Lower lobe of right lung (tissue), 2 donors: ENCODE measurements around the gene PRM2. TPM values are rescaled to one million over a fixed set of nuclear protein-coding genes. Genes with fewer than 3 reads are reported as not detected.

Experiments
- ATAC-seq, 2 donors: fragments of 200-7000 bp; cut with Tn5 transposase; one replicate each; pipeline ENCODE4 v1.9.1; 2020 to 2022; ENCODE audit warnings: mild to moderate bottlenecking in 2 of 2, moderate library complexity in 2 of 2
- DNase-seq: peaks from one replicate; pipeline ENCODE4 v3.0.0-alpha.2; 2020
- H3K27ac ChIP-seq: fragments of 200-600 bp; one replicate; pipeline ENCODE4 v1.8.0; 2022
- H3K27me3 ChIP-seq: fragments of 200-600 bp; one replicate; pipeline ENCODE4 v1.8.0; 2022; ENCODE audit warnings: low read depth
- H3K36me3 ChIP-seq: fragments of 200-600 bp; one replicate; pipeline ENCODE4 v1.8.0; 2022; ENCODE audit warnings: mild to moderate bottlenecking
- H3K4me1 ChIP-seq: fragments of 200-600 bp; one replicate; pipeline ENCODE4 v1.8.0; 2022
- H3K4me3 ChIP-seq: fragments of 200-600 bp; one replicate; pipeline ENCODE4 v1.8.0; 2022; ENCODE audit warnings: mild to moderate bottlenecking
- H3K9me3 ChIP-seq: fragments of 200-600 bp; one replicate; pipeline ENCODE4 v1.8.0; 2022
- intact Hi-C: fragments of 100-400 bp; cut with DNase I; formaldehyde crosslinking; loops from one replicate; pipeline ENCODE4 v1.11.0; 2022
- total RNA-seq: library from RNA; stranded (reverse); fragmentation: NEBNext Ultra II Directional; extraction: Animal tissue kit (Norgen Biotek cat#: 25700); gene quantifications from one replicate; pipeline ENCODE4 v1.2.1, GENCODE V29; 2021
- TF ChIP-seq, protein P1 (sequence below): fragments of 200-600 bp; IDR thresholded peaks from one replicate; pipeline ENCODE4 v1.8.0; 2022; ENCODE audit warnings: antibody characterized with exemption, mild to moderate bottlenecking
- donor health status: DM: no; HTN: yes; CAD: no; lungs with severe emphysema.

Gene PRM2
- total RNA-seq, 1 donor from 2014 or later = not detected

DNA sequence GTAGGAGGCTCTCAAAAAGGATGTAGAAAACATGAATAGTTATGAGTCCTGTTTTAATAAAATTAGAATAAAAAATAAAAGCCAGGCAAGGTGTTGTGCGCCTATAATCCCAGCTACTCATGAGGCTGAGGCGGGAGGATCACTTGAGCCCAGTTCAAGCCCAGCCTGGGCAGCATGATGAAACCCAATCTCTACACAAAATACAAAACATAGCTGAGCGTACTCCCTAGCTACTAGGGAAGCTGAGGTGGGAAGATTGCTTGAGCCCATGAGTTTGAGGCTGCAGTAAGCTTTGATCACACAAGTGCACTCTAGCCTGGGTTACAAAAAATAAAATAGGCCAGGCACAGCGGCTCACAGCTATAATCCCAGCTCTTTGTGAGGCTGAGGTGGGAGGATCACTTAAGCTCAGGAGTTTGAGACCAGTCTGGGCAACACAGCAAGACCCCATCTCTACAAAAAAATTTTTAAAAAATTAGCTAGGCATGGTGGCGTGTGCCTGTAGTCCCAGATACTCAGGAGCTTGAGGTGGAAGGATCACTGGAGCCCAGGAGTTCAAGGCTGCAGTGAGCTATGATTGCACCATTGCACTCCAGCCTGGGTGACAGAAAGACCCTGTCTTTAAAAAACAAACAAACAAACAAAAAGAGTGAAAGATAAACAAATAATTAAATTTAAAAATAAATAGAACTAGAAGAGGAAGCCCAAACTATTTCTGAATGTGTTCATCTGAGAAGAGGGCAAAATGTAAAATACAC, 22.0 kb upstream of the PRM2 start:
- Histone ChIP-seq H3K27ac (peak overlapping the region; percentile 62), H3K27me3 (no peaks in the 10 kb centered on the region), H3K4me1 (peaks cover 32% of the 10 kb centered on the region), H3K4me3 (no peak overlapping the region), H3K9me3 (no peaks in the 10 kb centered on the region), H3K36me3 (no peaks in the 10 kb centered on the region)
- no peak for DNase-seq
- TF ChIP-seq, protein P1, sequence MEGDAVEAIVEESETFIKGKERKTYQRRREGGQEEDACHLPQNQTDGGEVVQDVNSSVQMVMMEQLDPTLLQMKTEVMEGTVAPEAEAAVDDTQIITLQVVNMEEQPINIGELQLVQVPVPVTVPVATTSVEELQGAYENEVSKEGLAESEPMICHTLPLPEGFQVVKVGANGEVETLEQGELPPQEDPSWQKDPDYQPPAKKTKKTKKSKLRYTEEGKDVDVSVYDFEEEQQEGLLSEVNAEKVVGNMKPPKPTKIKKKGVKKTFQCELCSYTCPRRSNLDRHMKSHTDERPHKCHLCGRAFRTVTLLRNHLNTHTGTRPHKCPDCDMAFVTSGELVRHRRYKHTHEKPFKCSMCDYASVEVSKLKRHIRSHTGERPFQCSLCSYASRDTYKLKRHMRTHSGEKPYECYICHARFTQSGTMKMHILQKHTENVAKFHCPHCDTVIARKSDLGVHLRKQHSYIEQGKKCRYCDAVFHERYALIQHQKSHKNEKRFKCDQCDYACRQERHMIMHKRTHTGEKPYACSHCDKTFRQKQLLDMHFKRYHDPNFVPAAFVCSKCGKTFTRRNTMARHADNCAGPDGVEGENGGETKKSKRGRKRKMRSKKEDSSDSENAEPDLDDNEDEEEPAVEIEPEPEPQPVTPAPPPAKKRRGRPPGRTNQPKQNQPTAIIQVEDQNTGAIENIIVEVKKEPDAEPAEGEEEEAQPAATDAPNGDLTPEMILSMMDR = no peak
- peak in 1 of 2 donors; percentile 3 for ATAC-seq
- intact Hi-C loops = no loop called here

DNA sequence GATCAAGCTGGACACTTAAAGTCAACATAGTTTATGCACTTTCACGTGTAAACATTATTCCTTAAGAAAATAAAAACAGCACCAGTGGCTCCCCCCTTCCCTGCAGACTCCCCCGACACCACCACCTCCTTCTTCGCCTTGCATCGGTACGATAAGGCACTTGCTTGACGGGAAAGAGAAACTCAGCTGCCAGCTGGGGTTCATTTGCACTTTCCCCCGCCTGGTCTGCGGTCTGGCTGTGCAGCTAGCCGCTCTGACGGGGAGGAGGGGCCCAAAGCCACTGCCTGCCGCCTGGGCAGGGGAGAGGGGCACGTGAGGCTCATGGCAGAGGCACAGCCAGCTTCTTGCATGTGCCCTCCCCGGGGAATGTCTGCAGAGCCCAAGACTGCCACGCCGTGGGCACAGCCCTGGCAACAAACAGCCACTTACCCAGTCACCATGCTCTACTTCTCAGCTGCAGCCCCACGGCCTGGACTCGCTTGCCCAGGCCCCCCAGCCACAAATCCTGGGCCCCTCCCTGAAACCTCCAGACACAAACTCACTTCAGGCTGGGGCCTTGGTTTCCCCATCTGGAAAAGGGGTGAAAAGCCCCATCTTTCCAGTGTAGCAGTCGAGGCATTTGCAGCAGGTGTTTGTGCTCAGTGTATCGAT, 21.3 kb upstream of the PRM2 start:
- ATAC-seq = peak; percentile 94
- peak overlapping the region; percentile 29 for H3K4me3 ChIP-seq
- intact Hi-C loops = no loop called here

DNA sequence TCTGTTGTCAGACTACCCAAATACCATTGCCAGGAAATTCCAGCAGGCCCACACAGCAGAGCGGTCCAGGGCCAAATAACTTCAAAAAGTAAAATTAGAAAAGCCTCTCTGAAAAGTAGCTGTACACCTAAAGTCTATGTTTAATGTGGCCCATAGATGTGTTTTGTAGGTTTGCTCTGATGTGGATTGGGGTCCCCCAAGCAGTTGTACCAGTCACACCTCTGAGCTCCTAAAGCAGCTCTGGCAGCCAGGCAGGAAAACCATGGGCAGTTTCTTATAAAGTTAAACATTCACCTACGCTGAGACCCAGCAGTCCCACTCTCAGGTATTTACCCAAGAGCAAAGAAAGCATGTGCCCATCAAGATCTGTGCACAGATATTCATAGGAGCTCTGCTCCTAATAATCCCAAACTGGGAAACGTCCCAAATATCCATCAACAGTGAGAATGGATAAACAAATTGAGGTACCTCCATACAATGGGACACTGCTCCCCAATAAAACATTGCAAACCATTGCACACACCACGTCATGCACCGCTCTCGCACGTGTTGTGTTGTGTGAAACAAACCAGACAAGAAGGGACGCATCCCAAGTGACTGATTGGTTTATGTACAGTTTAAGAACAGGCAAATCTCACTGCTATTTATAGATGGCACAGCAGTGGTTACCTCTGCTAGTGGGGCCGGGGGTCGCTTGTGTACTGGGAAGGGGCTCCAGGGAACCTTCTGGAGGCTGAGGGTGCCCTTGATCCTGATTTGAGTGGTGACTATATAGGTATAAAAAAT, 20.6 kb upstream of the PRM2 start:
- H3K27me3 ChIP-seq = no peaks in the 10 kb centered on the region
- ATAC-seq = peak; percentile 46 to 63
- no peaks in the 10 kb centered on the region for H3K36me3 ChIP-seq
- TF ChIP-seq, protein P1 = no peak
- peaks cover 27% of the 10 kb centered on the region for H3K4me1 ChIP-seq
- H3K27ac ChIP-seq = peak overlapping the region; percentile 62
- intact Hi-C loops = no loop called here
- no peak for DNase-seq
- no peaks in the 10 kb centered on the region for H3K9me3 ChIP-seq
- peak overlapping the region; percentile 29 for H3K4me3 ChIP-seq

More for the DNA sequence above, 21.3 kb upstream of the PRM2 start:
- H3K36me3 ChIP-seq = no peaks in the 10 kb centered on the region
- TF ChIP-seq, protein P1 = peak; percentile 11
- H3K27ac ChIP-seq = peak overlapping the region; percentile 62
- DNase-seq = peak; percentile 87
- no peaks in the 10 kb centered on the region for H3K27me3 ChIP-seq
- peaks cover 27% of the 10 kb centered on the region for H3K4me1 ChIP-seq
- H3K9me3 ChIP-seq = no peaks in the 10 kb centered on the region

DNA sequence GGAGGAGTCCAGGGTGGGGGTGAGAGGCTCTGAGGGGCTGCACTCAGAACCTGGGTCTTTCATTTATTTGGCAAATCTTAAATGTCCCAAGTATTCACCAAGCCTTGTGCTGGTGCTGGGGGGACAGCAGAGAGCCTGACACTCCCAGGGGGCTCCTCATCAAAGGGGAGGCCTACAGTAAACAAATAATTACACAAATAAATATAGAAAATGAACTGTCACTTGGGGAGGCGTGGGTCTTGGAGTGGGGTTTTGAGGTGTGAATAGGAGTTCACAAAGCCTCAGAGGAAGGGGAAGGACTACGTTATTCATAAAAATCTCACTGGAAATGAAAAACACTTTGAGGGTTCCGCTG, 20.0 kb upstream of the PRM2 start:
- ATAC-seq = no peak
- no peak overlapping the region for H3K27ac ChIP-seq
- H3K9me3 ChIP-seq = no peaks in the 10 kb centered on the region
- intact Hi-C loops = no loop called here
- H3K36me3 ChIP-seq = no peaks in the 10 kb centered on the region
- peaks cover 27% of the 10 kb centered on the region for H3K4me1 ChIP-seq
- no peak for DNase-seq
- H3K27me3 ChIP-seq = no peaks in the 10 kb centered on the region
- TF ChIP-seq, protein P1 = no peak
- H3K4me3 ChIP-seq = no peak overlapping the region

GRCh38 chr16:11295672-11296071, 19.4 kb upstream of the PRM2 start:
- peaks cover 27% of the 10 kb centered on the region for H3K4me1 ChIP-seq
- H3K9me3 ChIP-seq = no peaks in the 10 kb centered on the region
- TF ChIP-seq, protein P1 = no peak
- no peaks in the 10 kb centered on the region for H3K36me3 ChIP-seq
- H3K4me3 ChIP-seq = no peak overlapping the region
- ATAC-seq = no peak
- intact Hi-C loops = no loop called here
- no peak for DNase-seq
- H3K27ac ChIP-seq = no peak overlapping the region
- no peaks in the 10 kb centered on the region for H3K27me3 ChIP-seq
